ENCODE data around the gene NUDT16L1.

Gene NUDT16L1

GRCh38 chr16:4663777-4664465 is 29.4 kb upstream of the NUDT16L1 start:
- DNase-seq = peak in 34 of 56 donors; percentile 5 to 68 (median 32)

- DNase-seq = peak in 1 of 56 donors; percentile 17
These were observed 28.6 kb upstream of the NUDT16L1 start for GRCh38 chr16:4664538-4665418.

GRCh38 chr16:4666537-4667202 is 26.7 kb upstream of the NUDT16L1 start:
- DNase-seq = peak in 8 of 56 donors; percentile 9 to 51 (median 37)

GRCh38 chr16:4667203-4667963 is 26.0 kb upstream of the NUDT16L1 start:
- DNase-seq = peak in 15 of 56 donors; percentile 16 to 60 (median 31)

- DNase-seq = no peak
These were observed 24.9 kb upstream of the NUDT16L1 start for GRCh38 chr16:4668313-4668960.

GRCh38 chr16:4673387-4674046 is 19.8 kb upstream of the NUDT16L1 start:
- DNase-seq = peak in 21 of 56 donors; percentile 11 to 58 (median 31)

- no peak for DNase-seq
These were observed 18.3 kb upstream of the NUDT16L1 start for GRCh38 chr16:4674926-4675530.

- DNase-seq = no peak
These were observed 17.2 kb upstream of the NUDT16L1 start for GRCh38 chr16:4675864-4676786.

GRCh38 chr16:4676831-4677230 is 16.5 kb upstream of the NUDT16L1 start:
- no peak for DNase-seq

GRCh38 chr16:4677390-4677789 is 16.0 kb upstream of the NUDT16L1 start:
- peak in 18 of 56 donors; percentile 16 to 69 (median 36) for DNase-seq

GRCh38 chr16:4677994-4678393 is 15.4 kb upstream of the NUDT16L1 start:
- DNase-seq = no peak

GRCh38 chr16:4678596-4678995 is 14.8 kb upstream of the NUDT16L1 start:
- no peak for DNase-seq

GRCh38 chr16:4679156-4679849 is 14.1 kb upstream of the NUDT16L1 start:
- DNase-seq = peak in 1 of 56 donors; percentile 15

GRCh38 chr16:4679850-4680636 is 13.3 kb upstream of the NUDT16L1 start:
- DNase-seq = peak in 12 of 56 donors; percentile 10 to 48 (median 26)

- no peak for DNase-seq
These were observed 12.5 kb upstream of the NUDT16L1 start for GRCh38 chr16:4680673-4681470.

Data from nucleus accumbens (tissue), 56 donors.